NCI-H748 treated with DMSO at 0.1 percent for 48 hours (cell line): ENCODE measurements around the gene GPAM.
"Not testable (repeated sequence)": the region's sequence is repeated elsewhere in the genome, so short reads cannot be mapped to it uniquely, and the experiment has no call there.

ENCODE experiments used
- DNase-seq: peaks from one replicate; lab custom pipeline; 2025; lab: John Stamatoyannopoulos, UW

GPAM gene

GRCh38 chr10:112215342-112215774 lies 31.8 kb upstream of the GPAM start:
- no peak for DNase-seq

- no peak for DNase-seq
Observed at GRCh38 chr10:112214298-112214926, 30.8 kb upstream of the GPAM start.

- DNase-seq: no peak
Observed at GRCh38 chr10:112213836-112214235, 30.3 kb upstream of the GPAM start.

DNA sequence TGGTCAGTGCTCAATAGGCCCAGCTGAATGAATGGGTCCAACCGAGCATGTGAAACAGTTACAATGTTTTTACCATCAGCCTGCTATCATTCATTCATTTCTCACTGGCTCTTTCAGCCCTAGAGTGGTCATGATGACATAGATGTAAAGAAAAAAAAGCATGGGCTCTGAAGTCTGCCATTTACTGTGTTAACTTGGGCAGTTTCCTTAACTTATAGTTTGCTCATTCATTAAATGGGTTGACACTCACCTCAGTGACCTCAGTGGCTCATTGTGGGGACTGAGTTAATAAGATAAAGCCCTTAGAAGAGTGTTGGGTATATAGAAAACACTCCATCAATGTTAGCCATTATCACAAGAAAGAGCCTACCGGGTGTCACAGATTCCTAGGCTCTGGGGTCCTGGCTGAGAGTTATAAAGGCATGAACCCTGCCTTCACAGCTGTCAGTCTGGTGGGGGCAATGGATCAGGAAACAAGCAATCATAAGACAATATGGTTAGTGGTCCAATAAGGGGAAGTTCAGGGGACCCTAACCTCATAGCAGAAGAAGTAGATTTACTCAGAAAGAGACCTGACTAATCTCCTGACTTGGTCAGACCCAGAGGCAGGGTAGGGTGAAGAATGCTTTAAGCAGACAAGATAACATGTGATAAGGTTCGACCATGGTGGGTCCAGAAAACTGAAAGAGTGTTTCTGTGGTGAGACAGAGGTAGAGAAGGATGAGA lies 29.7 kb upstream of the GPAM start:
- DNase-seq: no peak

- DNase-seq: no peak
Observed at GRCh38 chr10:112210666-112211065, 27.1 kb upstream of the GPAM start.

GRCh38 chr10:112209684-112210131 lies 26.1 kb upstream of the GPAM start:
- DNase-seq: no peak

GRCh38 chr10:112208997-112209396 lies 25.4 kb upstream of the GPAM start:
- DNase-seq: no peak

GRCh38 chr10:112208292-112208691 lies 24.7 kb upstream of the GPAM start:
- no peak for DNase-seq

- no peak for DNase-seq
Observed at GRCh38 chr10:112203328-112204076, 19.9 kb upstream of the GPAM start.

- no peak for DNase-seq
Observed at GRCh38 chr10:112202561-112203241, 19.1 kb upstream of the GPAM start.

GRCh38 chr10:112202076-112202475 lies 18.5 kb upstream of the GPAM start:
- DNase-seq: no peak

- DNase-seq: no peak
Observed at GRCh38 chr10:112201334-112201733, 17.8 kb upstream of the GPAM start.

DNA sequence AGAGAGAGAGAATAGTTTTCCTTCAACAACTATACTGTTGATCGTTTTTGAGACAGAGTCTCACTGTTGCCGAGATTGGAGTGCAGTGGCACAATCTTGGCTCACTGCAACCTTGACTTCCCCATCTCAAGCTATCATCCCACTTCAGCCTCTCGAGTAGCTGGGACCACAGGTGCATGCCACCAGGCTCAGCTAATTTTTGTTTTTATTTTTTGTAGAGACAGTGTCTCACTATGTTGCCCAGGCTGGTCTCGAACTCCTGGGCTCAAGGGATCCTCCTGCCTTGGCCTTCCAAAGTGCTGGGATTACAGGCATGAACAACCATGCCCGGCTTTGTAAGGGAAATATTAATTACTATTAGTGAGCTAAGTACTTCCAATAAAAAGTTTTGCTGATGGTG lies 16.7 kb upstream of the GPAM start:
- DNase-seq: not testable (repeated sequence)

DNA sequence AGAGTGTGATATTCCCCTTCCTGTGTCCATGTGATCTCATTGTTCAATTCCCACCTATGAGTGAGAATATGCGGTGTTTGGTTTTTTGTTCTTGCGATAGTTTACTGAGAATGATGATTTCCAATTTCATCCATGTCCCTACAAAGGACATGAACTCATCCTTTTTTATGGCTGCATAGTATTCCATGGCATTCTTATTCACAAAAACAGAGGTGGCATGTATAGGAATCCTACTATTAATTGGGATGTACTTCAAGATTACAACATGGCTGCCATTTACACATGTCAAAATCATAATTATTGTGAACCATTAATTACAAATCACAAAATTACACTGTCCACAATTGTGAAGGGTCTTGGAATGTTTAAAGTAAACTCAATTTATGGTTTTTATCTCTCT lies 14.1 kb upstream of the GPAM start:
- DNase-seq: not testable (repeated sequence)

DNA sequence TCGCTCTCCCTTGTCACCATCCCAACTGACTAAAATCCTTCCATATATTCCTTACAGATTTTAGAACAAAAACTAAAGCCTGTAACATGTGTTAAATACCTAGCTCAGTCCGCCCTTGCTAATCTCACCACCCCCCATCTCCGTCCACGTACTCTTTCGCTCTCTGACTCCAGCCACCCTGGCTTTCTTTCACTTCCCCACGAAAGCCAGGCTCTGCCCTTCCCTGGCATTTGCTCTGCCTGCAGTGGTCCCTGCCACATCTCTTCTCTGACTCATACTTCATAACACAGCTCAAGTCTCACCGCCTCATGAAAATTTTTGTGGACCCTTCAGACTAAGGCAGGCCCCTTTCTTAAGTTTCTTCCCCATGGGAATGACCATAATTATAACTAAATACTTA lies 11.7 kb upstream of the GPAM start:
- DNase-seq: no peak

DNA sequence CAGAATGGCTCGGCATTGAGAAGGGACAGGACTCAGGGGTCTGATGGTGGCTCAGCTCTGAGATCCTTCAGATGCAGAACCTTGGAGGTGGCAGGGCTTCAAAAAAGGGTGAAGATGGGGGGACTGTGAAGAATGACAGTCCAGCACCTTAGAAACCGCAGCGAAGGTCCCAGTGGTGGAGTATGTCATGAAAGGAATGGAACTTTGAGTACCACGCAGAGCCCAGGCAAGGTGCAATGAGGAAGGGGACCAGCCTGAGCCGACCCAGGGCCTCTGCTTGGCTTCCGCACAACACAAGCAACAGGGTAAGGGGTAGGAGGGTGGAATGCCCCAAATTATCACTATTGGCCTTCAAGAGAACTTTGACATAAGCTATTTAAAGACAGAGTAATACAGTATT lies 8.2 kb upstream of the GPAM start:
- no peak for DNase-seq

DNA sequence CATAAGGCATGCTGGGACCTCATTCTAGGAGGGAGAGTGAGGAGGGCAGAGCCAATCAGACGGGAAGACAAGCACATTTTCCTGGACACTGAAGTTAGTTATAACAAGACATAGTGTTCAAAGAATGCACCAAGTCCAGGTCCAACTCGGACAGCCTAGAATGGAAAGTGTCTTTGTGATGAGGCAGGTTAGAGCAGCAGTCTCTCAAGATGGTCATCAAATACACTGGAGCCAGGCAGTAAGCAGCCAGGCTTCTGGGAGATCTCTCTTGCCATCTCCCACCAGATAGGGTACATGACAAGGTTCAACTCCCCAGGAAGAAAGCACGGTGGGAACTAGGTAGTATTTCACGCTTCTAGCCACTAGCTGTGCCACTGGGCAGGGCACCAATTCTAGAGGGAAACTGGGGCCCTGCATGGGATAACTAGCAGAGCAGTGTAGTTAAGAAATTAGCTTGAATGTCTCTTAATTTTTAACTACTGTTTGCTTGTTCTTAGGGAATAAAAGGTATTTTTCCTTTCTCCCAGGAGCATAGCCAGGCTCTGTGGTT lies 7.6 kb upstream of the GPAM start:
- DNase-seq: no peak

- no peak for DNase-seq
Observed at GRCh38 chr10:112189465-112189864, 5.9 kb upstream of the GPAM start.

GRCh38 chr10:112187527-112187926 lies 4.0 kb upstream of the GPAM start:
- no peak for DNase-seq

DNA sequence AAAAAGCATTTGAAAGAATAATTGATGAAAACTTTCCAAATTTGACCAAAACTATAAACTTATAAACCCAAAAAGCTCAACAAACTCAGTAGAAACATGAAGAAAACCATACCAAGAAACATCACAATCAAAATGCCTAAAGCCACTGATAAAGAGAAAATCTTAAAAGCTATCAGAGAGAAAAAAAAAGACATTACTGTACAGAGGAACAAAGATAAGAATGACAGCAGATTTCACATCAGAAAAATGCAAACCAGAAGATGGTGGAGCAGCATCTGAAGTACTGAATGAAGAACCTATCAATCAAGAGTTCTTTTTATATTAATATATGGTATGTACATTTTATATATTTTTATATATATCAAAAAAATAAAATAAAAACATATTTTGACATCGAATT lies 2.4 kb upstream of the GPAM start:
- DNase-seq: no peak

DNA sequence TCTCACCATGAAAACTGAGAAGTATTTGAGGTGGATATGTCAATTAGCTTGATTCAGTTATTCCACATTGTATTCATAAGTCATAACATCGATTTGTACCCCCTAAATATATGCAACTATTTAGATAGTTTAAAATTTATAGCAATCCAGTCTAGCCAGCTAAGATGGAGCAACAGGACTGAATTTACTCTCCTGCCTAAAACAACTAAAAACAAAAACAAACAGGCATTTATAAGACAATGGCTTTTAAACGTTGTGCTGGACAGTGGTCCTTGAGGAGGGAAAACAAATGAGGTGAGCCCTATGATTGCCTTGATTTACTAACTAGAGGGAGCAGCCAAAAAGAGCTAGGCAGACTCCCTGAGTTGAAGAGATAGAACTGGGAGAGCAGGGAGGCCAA lies 814 bp upstream of the GPAM start:
- DNase-seq: no peak

DNA sequence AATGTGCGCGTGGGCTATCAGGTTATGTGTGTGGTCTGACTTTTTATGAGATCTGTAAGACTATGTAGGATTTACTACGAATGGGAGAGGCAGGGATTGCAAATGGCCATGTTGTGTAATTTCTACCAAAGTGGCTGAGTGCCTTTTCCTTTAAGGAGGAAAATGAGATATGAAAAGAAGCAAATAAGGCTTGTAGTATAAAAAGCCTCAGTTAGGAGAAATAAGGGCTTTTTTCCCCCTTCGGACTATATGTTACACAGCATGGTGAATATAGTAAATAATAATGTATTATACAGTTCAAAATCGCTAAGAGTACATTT lies 447 bp upstream of the GPAM start:
- DNase-seq: no peak
